NCI-H226 (cell line): ENCODE measurements around the gene PCGF2.
A peak's percentile ranks its signal among the peaks of the same experiment; 100 is the strongest.

Experiments used
- DNase-seq: peaks from one replicate; pipeline ENCODE4 v3.0.0-alpha.2; 2015

The PCGF2 gene

DNA sequence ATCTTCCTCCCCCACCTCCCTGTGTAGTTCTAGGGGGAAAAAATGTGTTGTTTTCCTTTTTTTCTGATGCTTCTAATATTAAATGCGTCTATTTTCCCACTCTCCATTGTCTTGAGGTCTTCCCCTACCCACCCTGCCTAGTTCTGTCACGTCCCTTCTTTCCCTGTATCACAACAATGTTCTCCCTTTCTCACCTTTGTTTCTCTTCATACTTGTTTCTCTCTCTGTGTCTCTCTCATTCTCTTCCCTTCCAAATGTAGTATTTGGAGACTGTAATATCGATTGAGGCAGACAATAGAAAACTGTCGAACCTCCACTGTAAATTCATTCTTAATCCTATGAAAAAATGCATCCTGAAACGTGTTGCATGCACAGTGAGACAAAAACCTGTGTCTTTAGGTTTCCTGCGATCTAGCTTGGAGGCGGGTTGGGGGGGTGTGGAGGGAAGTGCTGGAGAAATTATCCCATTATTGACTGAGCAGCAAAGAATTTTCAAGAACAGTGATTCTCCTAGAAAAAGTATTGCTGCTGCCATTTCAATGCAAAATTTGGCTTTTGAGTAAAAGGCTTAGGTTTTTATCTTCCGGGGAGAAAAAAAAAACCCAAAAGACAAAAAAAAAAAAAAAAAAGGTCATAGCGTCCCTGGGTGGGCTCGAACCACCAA lies 3.1 kb upstream of the PCGF2 start:
- no peak for DNase-seq

DNA sequence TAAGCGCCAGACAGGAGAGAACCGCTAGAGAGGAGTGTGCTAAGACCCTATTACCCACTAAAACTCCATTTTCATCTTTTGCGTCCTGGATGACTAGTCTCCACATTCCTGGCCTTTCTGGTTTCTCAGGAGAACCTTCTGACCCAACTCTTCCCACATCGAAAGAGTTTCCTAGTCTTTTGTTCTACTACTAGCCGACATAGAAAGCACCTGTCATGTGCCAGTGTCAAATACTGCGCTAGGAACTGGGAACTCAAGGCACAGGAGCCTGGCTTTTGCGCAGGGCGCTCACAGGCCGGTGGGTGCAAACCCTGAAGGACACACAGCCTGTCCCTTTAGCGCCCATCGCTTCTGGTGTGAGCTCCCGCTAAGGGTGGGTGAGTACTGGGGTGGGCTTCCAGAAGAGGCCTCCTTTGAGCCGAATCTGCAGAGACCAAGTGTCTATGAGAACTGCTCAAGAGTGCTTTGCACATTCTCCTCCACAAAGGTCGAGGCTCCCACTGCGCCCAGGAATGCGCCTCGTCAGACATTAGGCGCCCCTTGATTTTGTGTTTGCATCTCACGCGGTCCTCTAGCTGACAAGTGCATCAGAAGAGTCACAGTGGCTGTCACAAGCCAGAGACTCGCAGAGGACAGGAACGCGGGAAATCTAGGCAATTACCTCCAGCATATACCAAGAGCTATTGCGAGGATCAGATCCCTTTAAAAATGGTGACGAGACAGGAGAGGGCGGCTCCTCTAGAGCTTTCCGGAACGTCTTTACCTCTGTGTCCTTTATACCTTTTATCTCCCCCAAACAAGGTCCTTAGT lies 2.4 kb upstream of the PCGF2 start:
- no peak for DNase-seq

DNA sequence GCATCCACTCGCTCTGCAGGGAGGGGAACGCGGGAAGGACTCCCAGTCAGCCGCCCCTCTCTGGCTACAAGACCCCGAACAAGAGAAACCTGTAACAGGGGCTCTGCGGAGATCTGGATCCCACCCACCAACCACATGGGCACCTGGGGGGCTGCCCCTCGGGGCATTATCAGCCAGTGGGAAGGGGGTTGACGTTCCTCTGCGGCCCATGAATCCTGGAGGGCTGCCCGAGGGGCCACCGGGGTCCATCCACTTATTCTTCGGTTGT lies 1.8 kb upstream of the PCGF2 start:
- no peak for DNase-seq

DNA sequence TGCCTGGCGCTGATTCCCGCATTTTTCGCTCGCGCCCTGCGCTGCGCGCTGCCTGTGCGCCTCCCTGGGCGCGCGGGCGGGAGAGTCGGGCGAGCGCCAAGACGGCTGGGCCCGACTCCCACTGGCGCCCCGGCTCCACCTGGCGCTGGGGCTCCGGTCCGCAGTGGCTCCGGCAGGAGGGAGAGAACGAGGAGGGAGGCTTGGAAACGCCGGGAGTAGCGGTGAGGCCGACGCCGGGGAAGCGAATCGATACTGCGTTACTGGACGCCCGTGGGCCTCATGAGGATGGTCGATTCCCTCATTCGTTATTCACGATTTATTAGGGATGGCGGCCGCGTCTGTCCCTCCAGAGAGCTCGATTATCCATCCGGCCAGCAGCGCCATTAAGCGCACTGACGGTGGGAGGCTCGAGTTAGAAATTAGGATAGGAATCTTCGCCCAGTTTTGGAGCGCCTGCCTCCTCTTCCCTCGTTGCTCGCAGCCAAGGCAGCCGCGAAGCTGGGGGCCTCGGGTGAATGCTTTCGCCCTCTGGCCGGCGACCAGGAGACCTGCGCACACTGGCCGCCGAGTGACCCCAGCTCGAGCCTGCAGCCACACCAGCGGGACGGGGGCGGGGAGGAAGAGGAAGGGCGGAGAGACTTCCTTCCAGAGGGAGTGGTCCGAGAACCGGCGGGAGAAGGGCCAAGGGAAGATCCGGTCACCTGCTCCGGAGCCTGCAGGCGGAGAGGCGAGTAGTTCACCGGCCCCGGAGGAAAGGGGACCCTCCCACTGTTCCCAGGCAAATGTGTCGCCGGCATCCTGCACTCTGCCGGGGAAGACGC lies 1.3 kb upstream of the PCGF2 start:
- DNase-seq: peak; percentile 81

DNA sequence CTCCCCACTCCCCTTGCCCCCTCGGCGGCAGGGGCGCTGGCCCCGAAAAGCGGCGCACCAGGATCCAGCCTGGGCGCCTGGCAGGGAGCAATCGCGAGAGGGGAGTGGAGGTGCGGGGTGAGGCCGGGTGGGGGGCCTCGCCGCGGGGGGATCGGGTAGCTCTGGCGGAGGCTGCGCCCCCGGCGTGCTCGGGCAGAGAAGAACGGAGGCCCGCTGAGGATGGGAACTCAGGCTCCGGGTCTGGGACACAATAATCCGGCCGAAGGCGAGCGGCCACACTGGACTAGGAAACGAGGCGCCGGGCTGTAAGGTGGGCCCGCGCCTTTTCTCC lies 721 bp upstream of the PCGF2 start:
- DNase-seq: no peak

DNA sequence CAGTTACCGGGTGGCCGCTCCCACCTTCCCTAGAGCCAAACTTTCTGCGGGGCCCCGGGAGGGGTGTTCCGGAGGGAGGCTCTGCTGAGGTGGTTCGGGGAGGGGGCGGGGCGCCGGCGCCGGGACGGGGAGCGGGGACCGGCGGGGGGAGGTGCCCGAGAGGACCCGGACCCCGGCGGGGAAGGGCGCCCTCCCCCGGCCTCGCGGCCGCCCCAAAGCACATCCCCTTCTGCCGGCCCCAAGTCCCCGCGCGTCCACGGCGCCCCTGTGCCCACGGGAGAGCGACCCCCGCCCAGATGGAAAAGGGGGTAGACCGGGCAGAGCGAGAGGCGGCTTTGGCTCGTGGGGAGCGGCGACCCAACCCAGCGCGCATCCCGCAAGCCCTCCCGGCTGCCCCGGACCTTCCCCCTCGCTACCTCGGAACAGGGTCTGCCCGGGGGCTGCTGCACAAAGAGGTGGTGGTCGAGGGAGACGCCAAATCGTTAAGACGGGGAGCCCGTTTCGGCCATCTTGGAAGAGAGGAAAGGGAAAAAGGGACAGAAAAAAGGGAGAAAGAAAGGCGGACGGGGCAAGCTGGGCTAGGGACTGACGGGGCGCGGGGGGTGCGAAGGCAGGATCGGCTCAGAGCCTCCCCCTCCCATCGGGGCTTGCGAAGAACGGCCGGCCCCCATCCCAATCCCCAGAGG lies 530 bp downstream of the PCGF2 start:
- DNase-seq: no peak

DNA sequence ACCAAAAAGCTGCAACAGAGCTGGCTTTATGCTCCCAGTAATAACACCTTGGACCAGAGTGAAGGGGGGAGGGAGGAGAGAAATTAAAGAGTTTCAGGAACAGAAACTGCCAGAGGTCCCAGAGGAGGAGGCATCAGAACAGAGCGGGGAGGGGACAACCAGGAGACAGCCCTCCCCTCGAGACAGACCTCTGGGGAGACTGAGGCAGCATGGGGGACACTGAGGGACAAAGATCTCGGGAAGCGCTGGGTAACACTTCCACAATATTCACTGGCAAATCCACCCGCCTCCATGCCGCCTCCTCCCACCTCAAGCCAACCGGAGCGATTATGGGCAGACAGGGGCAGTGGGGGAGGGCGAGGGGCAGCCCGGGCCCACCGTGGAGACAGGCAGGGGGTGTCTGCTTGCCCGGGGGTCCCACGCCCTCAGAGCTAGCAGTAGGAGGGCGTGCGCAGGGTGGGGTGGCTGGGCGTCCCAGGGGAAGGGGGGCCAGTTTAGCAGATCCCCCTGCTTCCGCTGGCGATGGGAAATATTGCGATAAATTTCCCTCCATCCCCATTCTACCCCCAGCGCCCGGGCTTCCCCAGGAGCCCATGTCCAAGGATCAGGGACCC lies 1.2 kb downstream of the PCGF2 start:
- no peak for DNase-seq

DNA sequence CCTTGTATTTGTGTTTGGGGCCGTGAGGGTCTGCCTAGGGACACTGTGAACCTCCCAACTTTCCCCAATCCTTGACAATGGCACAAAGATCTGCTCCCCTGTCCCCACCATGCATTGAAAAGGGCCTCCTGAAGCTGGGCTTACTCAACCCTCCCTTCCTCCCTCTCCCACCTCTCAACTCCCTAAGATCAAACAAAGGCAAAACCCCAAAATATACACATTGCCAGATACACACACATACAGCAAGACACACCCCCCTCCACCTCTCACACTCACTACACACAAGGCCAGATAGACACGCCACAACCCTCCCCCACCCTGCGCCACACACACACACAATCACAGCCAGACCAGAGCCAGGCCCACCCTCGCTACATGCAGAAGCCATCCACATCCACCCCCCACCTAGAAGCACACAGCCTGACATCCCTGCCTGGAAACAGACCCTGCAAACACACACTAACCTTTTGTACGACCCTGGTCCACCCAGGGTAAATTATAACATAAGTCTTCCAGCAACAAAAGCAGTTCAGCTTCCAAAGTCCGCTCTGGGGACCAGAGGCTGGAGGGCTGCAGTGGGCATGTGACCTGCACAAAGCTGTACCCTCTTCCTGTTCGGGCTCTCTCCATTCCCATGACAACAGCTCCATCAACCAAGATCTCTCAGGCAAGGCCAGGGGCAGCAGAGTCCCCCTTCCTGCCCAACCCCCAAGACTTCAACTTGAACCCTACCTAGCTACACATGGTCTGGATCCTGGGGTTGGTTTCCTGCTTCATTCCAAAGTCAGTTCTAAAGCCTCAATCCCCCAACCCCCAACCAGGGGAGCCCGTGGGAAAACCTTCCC lies 1.9 kb downstream of the PCGF2 start:
- DNase-seq: no peak

DNA sequence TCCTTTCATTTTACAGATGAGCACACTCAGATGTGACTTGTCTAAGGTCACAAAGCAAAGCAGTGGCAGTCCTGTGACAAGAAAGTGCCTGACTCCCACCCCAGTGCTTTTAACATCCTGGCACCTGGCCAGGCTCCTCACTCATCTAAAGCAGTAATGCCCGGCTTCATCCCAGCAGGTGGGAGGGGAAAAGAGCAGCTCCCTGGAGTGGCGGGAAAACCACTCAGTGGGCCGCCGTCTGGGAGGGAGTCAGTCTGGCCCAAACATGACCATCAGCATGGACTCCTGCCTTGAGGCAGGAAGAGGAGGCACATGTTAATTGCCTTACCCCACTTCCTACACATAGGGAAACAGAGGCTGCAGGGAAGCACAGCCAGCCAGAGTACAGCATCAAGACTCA lies 2.6 kb downstream of the PCGF2 start:
- no peak for DNase-seq

DNA sequence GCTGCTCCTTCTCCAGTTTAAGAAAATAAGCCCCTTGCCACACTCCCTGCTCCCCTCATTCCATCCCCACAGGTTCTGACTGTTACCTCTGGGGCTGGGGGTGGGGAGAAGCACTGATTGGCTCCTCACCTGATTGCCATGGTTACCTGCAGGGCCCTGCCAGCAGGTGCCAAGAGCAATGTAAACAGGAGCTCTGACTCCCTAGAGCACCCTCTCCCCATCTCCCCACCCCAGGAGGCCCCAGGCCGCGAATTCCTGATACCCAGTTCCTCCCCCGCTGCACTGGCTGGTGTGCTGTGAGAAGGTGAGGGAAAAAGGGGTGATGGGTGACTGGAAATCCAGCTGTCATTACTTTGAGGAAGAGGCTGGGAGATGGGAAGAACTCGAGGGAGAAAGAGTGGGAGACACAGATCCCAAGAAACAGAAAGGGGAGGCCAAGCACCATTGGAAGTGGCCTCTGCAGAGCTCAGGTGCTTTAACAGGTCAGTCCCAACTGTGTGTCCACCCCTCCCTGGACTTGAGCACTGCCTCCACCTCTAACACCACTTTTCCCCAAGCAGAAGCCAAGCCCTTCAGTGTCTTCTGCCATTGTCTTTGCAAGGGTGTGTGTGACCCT lies 4.5 kb downstream of the PCGF2 start:
- no peak for DNase-seq

DNA sequence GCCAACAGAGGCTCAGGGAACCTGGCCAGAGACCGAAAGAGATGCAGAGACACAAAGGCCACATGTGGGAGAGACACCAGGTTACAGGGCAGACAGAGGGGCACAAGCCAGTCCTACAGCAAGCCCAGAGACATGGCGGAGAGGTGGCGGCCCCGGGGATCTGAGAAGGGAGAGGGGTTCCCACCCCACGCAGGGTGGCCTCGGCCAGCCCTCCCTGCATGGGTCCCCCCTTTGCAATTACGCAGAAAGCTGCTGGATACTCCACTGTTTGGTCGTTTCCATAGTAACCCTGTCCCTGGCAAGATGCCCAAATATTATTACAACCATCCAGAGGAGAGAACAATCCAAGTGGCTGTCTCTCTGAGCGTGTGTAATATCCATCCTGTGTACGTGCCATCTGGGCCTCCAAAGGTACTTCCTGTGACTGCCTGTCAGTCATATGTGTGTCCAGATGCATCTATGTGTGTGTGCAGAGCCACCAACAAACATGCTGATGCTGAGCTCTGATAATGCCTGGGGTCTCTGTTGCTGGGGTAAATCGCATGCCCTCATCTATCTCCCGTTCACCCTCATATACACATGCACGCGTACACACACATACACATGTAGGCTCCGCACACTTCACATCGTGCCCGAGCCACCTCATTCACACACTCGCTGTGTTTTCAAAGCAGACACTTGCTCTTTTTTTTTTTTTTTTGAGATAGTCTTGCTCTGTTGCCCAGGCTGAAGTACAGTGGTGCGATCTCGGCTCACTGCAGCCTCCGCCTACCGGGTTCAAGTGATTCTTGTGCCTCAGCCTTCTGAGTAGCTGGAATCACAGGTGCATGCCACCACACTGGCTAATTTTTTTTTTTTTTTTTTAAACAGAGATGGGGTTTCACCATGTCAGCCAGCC lies 5.5 kb downstream of the PCGF2 start:
- peak; percentile 65 for DNase-seq

DNA sequence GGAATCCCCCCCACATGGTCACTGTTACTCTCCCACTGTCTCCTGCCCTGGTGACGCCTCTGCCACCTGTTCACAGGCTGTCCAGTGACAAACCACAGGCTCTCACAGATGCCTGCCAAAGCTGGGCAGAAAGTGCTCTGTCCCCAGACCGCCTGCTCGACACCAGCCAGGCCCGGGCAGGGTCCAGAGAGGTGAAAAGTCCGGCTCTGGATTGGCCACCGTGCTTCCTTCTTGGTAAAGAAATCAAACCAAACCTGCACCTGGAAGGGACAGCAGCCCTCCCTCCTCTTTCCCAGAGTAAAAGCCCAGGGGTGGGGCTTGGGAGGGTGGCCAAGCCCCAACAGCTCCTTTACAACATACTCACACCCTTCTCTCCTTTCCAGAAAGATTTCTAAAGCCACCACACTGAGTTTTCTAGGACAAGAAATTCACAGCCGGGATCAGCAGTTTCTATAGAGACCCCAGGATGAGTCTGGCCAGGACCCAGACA lies 6.2 kb downstream of the PCGF2 start:
- no peak for DNase-seq

DNA sequence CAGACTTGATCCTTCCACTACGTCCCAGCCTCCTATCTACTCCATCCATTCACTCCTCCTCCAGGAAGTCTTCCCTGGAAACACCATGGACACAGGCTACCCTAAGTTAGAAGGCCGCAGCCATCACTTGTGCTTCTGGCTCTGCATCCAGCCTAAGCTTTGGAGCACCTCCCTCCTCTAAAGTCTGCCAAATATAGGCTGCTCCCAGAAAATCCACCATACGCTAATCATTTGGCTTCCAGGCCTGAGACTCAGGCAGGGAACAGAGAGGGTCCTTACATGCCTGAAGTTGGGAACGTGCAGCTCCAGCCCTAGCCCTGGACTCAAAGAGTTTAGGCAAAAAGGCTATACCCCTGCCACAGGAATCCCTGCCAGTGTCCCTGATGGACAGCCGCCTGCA lies 6.7 kb downstream of the PCGF2 start:
- DNase-seq: no peak

DNA sequence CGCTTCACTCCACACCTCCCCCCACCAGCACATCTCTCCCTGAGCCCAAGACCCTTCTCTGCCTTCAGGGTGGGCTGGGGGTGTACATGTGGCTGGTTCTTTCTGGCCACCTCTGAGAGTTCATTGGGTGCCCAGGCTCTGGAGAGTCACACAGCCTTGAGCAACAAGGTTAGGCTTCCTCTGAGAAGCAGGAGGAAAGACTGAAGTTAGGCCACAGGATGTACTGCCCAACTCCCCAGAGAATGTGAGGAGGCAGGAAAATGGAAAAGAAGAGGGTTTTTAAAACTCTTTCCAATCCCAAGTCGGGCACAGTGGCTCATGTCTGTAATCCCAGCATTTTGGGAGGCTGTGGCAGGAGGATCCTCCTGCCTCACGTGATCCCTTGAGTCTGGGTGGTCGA lies 7.3 kb downstream of the PCGF2 start:
- no peak for DNase-seq

DNA sequence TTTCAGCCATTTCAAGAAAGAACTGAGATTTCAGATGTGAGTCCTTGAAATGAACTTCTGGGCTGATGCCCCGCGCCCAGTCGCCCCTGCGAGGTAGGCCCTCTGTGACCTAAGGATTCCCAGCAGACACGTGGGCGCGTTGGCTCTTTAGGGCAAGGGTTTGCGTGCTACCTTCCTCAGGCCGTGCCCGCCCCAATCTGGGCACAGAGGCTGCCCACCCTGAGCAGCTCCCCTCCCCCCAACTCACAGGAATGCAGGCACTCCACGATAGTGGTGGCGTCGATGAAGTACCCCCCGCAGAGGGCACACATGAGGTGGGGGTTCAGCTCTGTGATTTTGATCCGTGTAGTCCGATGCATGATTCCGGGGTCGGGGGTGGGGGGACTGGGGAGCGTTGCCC lies 8.1 kb downstream of the PCGF2 start:
- no peak for DNase-seq

DNA sequence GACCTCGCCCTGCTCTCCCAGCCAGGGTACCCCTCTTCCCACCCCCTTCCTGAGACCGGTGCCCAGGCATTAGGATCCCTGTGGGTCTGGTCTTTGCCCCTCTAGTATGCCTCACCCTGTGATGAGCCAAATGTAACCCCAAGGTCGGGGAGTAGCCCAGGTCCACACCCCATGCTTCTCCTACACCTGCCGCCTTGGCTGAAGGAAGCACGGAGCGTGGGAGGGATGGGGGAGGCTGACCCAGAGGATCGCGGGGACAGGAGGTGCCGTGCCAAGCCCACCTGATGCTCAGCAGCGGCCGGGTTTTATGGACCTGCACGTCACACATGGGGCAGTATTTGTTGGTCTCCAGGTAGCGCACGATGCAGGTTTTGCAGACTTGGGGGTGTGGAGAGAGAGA lies 8.8 kb downstream of the PCGF2 start:
- no peak for DNase-seq

DNA sequence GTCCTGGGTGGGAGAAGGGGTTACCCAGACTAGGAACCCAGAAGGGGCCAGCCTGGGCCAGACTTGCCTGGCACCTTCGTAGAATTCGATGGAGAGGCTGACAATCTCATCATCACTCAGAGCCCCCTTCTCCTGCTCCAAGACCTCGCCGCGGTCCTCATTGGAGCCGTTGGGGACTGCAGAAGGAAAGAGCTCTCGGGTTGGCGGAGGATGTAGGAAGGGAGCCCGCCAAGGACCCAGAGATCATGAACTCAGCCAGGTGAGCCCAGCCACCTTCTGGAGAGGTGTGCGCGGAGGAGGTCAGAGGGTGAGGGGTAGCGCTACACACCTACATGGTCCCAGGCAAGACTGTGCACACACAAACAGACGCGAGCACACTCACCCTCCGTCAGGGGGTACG lies 9.4 kb downstream of the PCGF2 start:
- no peak for DNase-seq

DNA sequence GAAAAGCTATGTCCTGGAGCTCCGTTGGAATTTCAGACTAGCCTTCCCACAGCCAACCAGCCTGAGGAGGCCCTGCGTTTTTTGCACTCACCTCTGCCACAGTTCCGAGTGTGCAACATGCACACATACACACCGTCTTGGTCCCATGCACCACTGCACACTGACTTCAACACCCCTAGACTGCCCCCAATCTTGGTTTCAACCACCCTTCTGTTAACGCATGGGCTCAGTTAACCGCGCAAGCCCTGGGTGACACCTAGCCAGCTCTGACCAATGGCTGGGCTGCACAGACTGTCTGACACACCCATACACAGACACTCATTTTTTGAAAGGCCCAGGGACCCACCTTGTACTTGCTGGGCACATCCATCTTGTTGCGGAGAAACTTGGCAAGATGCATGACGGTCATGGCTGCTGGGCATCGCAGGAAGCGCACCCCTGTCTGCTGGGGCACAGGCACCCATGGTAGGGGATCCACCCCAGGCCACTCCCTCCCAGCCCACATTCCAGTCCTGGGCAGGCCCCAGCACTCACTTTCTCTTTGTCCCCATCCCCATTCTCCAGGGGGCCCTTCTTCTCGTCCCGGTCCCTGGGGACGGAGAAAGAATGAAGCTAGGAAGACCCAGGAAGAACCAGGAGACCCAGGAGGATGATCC lies 10.0 kb downstream of the PCGF2 start:
- no peak for DNase-seq

DNA sequence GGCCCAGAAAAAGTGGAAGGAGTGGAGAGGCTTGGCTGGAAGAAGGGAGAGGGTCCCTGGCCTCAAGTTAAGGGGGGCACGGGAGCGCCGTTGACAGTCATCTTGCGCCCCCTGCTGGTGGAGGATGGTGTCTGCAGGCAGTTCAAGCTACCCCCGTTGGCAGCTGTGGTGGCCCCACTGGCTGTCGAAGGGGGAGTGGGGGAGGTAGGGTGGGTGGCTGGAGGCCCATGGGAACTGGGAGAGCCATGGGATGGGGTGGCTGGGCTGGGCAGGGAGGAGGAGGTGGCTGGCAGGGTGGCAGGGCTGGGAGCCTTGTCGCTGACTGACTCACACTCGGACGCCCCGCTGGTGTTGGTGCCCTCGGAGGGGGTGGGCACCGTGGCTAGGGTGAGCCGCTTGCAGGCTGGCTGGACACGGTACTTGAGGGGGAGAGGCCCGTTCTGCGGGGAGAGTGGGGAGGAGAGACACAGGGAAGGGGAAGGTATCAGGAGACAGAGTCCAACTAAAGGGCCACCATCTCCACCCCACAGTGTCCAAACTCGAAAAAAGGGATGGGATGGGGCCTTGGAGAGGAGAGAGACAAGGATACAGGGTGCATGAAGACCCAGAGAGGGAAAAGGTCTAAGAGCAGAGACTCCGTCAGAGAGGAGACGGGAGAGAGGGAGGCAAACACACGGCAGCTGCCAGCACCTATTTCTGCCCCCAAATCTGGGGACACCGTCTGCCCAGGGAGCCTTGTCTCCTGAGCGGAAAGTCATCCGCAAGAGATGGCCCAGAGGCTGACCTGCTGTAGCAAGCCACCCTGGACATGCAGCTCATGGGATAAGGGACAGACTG lies 12.8 kb downstream of the PCGF2 start:
- DNase-seq: no peak
